Thyroid gland (tissue), 4 donors: Measurements from ENCODE around the gene FMC1. TPM values are rescaled to one million over a fixed set of nuclear protein-coding genes. Genes with fewer than 3 reads are reported as not detected.

Experiments used
- DNase-seq, 2 donors: peaks; one replicate each; pipeline ENCODE4 v3.0.0-alpha.2; 2019
- H3K27ac ChIP-seq, 3 donors: fragments of 200-600 bp; sonication (generic); 1 replicate in 2 of 3; 2 replicates in 1 of 3; pipeline ENCODE4 v1.5.1; 2016 to 2019; ENCODE audit warnings: mild to moderate bottlenecking in 1 of 3, moderate library complexity in 1 of 3
- H3K27me3 ChIP-seq: fragments of 200-600 bp; sonication (generic); one replicate; pipeline ENCODE4 v1.5.1; 2019
- H3K36me3 ChIP-seq, 2 donors: fragments of 200-600 bp; sonication (generic); one replicate each; pipeline ENCODE4 v1.5.1; 2016 to 2019
- H3K4me1 ChIP-seq, 2 donors: fragments of 200-600 bp; sonication (generic); one replicate each; pipeline ENCODE4 v1.5.1; 2017 to 2019
- H3K4me3 ChIP-seq, 3 donors: fragments of 200-600 bp; sonication (generic); replicated peaks in 1 of 3; 1 replicate in 2 of 3; 2 replicates in 1 of 3; pipeline ENCODE4 v1.5.1; 2016; ENCODE audit warnings: mild to moderate bottlenecking in 1 of 3
- H3K9me3 ChIP-seq: fragments of 200-600 bp; sonication (generic); one replicate; pipeline ENCODE4 v1.5.1; 2017
- POLR2A ChIP-seq, 2 donors: fragments of 450-650 bp; IDR thresholded peaks; one replicate each; pipeline ENCODE4 v1.6.1; 2017; ENCODE audit warnings: antibody characterized with exemption in 2 of 2, mild to moderate bottlenecking in 2 of 2, moderate library complexity in 1 of 2
- WGBS, 2 donors: methylation state at CpG; one replicate each; pipeline ENCODE4 v1.1.5; 2017; 5-methylcytosine and 5-hydroxymethylcytosine counted together
- intact Hi-C: fragments of 100-400 bp; cut with DNase I; formaldehyde crosslinking; loops from one replicate; pipeline ENCODE4 v1.15.1; 2023
- total RNA-seq, 4 donors: library from RNA; depleted of rRNA; stranded (reverse); fragments of >200 nt; gene quantifications; one replicate each; pipeline ENCODE4 v1.2.3, GENCODE V29; 2016
- TF ChIP-seq, protein P1 (sequence below), 6 experiments: fragments of 200-600 bp in 3 of 6; fragments of 450-650 bp in 3 of 6; sonication (generic) in 3 of 6; IDR thresholded peaks; one replicate each; pipeline ENCODE4 v1.5.1; 2016 to 2019; ENCODE audit warnings: antibody characterized with exemption in 6 of 6, mild to moderate bottlenecking in 2 of 6, inconsistent platforms in 1 of 6, moderate library complexity in 1 of 6

FMC1 gene
- total RNA-seq, 4 donors from 2014 or later = 11.9 to 26.4 (median 23.0) TPM

GRCh38 chr7:139297795-139298194, 43.3 kb upstream of the FMC1 start:
- Histone ChIP-seq H3K27me3 (no peaks in the 10 kb centered on the region), H3K9me3 (no peaks in the 10 kb centered on the region), H3K36me3 (peaks cover 4 to 10% of the 10 kb centered on the region in 2 donors), H3K4me3 (no peak overlapping the region), H3K27ac (no peak overlapping the region), H3K4me1 (no peaks in the 10 kb centered on the region)
- 54 to 65% methylated on average over 6 of the region's 6 CpGs for whole genome bisulfite sequencing, 2 donors
- DNase-seq = no peak
- no peak for TF ChIP-seq POLR2A (IDR thresholded peaks at IDR 0.05)
- TF ChIP-seq, protein P1, sequence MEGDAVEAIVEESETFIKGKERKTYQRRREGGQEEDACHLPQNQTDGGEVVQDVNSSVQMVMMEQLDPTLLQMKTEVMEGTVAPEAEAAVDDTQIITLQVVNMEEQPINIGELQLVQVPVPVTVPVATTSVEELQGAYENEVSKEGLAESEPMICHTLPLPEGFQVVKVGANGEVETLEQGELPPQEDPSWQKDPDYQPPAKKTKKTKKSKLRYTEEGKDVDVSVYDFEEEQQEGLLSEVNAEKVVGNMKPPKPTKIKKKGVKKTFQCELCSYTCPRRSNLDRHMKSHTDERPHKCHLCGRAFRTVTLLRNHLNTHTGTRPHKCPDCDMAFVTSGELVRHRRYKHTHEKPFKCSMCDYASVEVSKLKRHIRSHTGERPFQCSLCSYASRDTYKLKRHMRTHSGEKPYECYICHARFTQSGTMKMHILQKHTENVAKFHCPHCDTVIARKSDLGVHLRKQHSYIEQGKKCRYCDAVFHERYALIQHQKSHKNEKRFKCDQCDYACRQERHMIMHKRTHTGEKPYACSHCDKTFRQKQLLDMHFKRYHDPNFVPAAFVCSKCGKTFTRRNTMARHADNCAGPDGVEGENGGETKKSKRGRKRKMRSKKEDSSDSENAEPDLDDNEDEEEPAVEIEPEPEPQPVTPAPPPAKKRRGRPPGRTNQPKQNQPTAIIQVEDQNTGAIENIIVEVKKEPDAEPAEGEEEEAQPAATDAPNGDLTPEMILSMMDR (IDR thresholded peaks at IDR 0.05) = no peak
- intact Hi-C loops = no loop called here

GRCh38 chr7:139299296-139299695, 41.8 kb upstream of the FMC1 start:
- H3K27ac ChIP-seq = no peak overlapping the region
- TF ChIP-seq, protein P1 (IDR thresholded peaks at IDR 0.05) = no peak
- H3K9me3 ChIP-seq = no peaks in the 10 kb centered on the region
- no peak for DNase-seq
- 97 to 99% methylated on average over 2 of the region's 2 CpGs for WGBS, 2 donors
- H3K4me3 ChIP-seq = no peak overlapping the region
- H3K27me3 ChIP-seq = no peaks in the 10 kb centered on the region
- H3K36me3 ChIP-seq = peaks cover 4 to 7% of the 10 kb centered on the region in 2 donors
- intact Hi-C loops = no loop called here
- no peaks in the 10 kb centered on the region for H3K4me1 ChIP-seq

GRCh38 chr7:139300390-139300789, 40.7 kb upstream of the FMC1 start:
- WGBS, 2 donors = 90 to 92% methylated on average over 2 of the region's 2 CpGs
- DNase-seq = no peak
- no peak overlapping the region for H3K4me3 ChIP-seq
- H3K27ac ChIP-seq = no peak overlapping the region
- H3K36me3 ChIP-seq = peaks cover 0 to 4% of the 10 kb centered on the region in 2 donors
- H3K4me1 ChIP-seq = no peaks in the 10 kb centered on the region
- H3K27me3 ChIP-seq = no peaks in the 10 kb centered on the region
- TF ChIP-seq POLR2A (IDR thresholded peaks at IDR 0.05) = no peak
- TF ChIP-seq, protein P1 (IDR thresholded peaks at IDR 0.05) = no peak
- no peaks in the 10 kb centered on the region for H3K9me3 ChIP-seq
- intact Hi-C loops = no loop called here

GRCh38 chr7:139304517-139304916, 36.6 kb upstream of the FMC1 start:
- 66 to 76% methylated on average over 1 of the region's 1 CpG for WGBS, 2 donors

DNA sequence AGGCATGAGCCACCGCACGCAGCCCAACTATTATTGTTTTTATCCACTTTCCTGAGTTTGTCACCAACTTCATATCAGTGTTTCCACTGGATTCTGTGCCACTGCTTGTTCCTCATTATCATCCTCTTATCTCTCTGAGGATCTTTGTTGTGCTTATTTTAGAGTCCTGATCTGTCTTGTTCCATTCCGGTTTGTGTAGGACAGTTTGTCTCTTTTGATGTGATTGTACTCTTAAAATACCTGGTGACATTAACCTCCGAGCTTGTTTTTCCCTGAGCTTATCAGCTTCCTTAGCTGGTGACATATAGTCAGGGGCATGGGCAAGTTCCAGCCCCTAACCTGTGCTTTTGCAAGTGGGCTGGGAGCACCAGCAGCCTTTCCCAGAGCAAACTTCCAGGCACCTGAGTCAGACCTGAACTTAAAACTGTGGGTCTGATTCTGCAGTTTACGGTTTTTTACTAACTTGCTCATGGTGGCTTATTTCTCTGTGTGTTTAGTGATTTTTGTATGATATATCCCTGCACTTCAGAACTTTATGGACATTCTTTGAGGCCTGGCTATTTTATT, 23.1 kb upstream of the FMC1 start:
- H3K27me3 ChIP-seq = no peaks in the 10 kb centered on the region
- H3K4me3 ChIP-seq = no peak overlapping the region
- no peak overlapping the region for H3K27ac ChIP-seq
- intact Hi-C loops = no loop called here
- no peaks in the 10 kb centered on the region for H3K9me3 ChIP-seq
- 79 to 80% methylated on average over 5 of the region's 5 CpGs for WGBS, 2 donors
- no peak for DNase-seq
- no peak for TF ChIP-seq POLR2A (IDR thresholded peaks at IDR 0.05)
- TF ChIP-seq, protein P1 (IDR thresholded peaks at IDR 0.05) = no peak
- no peaks in the 10 kb centered on the region for H3K4me1 ChIP-seq
- H3K36me3 ChIP-seq = no peaks in the 10 kb centered on the region

More at GRCh38 chr7:139304517-139304916, 36.6 kb upstream of the FMC1 start:
- intact Hi-C loops = no loop called here
- no peaks in the 10 kb centered on the region for H3K27me3 ChIP-seq
- no peaks in the 10 kb centered on the region for H3K9me3 ChIP-seq
- H3K4me1 ChIP-seq = no peaks in the 10 kb centered on the region
- no peak overlapping the region for H3K27ac ChIP-seq
- DNase-seq = peak; percentile 5 to 10
- no peak for TF ChIP-seq POLR2A (IDR thresholded peaks at IDR 0.05)
- TF ChIP-seq, protein P1 (IDR thresholded peaks at IDR 0.05) = no peak
- no peak overlapping the region for H3K4me3 ChIP-seq
- peaks cover 0 to 4% of the 10 kb centered on the region in 2 donors for H3K36me3 ChIP-seq
